HG03571 (cell line): ENCODE results near the gene FNIP2.
"Not testable (repeated sequence)": the region's sequence is repeated elsewhere in the genome, so short reads cannot be mapped to it uniquely, and the experiment has no call there.

Source experiments
- ATAC-seq: cut with Tn5 transposase; IDR thresholded peaks from one replicate; pipeline ENCODE4 v1.9.1; 2021; ENCODE audit not compliant: unreplicated experiment

Gene FNIP2

DNA sequence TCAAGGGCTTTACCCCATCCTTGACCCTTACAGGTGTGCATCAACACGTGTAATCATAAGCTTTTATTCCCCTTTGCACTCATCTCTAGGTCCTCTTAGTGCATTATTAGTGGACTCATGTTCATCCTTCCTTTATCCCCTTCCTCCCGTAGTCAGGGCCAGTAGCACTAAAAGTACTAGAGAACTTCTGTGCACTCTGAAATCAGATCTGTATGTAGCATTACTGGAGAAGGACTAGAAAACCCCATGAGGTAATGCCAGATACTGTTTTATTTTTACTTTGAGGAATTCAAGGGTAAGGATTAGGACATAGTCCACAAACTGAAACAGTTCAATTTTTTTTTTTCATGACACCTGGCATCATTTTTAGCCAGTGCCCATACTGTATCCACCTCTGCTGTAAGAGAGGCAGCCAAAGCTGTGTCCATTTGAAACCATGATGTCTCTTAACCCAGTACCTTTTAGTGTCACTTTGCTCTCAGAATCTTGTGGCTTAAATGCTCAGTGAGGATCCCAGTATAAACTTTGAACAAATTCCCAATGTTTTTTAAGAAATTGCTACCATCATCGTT, 134.7 kb downstream of the FNIP2 start:
- ATAC-seq, result no peak

DNA sequence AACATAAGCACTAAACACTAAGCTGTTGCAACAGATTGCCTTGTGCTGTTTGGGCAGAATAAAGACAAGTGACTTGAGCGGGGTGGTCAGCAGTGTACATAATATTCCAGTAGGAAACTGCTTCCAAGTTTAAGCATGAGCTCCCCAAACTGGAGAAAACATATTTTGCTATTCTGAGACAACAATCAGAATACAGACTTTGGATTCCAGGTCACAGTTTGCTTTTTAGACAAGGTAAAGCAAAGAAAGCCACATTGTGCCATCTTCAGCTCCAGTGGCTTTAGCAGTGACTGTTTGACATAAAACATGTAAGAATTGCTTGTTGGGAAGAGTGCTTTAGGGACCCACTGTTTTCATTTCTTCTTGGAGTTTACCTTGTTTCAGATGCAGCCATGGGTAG, 136.0 kb downstream of the FNIP2 start:
- no peak for ATAC-seq

DNA sequence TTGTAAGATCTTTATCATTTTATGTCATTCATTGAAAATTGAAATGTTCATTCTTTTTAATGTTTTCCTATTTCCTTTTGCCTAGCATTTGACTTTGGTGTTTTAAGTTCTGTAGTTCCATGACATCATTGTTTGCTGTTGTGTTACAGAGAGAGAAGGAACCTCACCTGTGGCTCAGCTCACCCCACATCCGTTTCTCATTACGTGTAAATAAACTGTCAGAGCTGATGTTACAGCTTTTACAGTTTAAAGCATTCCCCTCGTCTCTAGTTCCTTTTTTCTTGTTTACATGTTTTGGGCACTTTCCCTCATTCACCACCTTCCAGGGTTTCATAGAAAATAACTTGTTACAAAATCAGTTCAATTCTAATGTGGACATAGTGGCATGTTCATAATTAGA, 137.2 kb downstream of the FNIP2 start:
- peak; percentile 93 for ATAC-seq

DNA sequence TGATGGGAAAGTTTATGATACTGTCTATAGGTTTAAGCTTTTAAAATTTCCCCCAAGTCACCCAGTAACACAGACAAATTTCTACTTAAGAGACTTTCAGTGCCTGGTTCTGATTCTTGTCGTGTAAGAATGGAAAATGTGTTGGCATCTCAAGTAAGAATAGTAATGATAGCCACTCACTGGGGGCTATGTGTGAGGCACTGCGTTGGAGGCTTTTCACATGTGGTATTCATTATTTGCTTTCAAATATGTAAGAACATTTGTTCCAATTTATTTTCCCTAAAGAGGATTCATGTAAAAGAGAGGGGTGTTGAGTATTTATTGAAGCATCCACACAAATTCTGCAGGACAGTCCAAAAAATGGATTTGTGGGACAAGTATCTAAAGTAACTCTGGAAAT, 143.6 kb downstream of the FNIP2 start:
- ATAC-seq, result no peak

DNA sequence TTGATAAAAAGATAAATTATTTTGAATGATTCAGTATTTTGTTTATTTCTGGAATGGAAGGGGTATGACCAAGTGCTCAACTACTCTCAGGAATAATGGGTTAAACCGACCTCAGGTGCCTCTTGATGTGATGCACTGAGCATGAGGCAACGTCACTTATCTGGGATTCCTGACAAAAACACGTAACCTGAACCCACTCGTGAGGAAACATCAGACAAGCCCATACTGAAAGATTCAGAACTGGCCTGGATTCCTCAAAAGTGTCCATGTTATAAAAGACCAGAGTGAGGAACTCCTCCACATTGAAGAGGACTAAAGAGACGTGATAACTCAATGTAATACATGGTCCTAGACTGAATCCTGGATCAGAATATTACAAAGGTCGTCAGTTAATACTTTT, 144.0 kb downstream of the FNIP2 start:
- ATAC-seq, result no peak

DNA sequence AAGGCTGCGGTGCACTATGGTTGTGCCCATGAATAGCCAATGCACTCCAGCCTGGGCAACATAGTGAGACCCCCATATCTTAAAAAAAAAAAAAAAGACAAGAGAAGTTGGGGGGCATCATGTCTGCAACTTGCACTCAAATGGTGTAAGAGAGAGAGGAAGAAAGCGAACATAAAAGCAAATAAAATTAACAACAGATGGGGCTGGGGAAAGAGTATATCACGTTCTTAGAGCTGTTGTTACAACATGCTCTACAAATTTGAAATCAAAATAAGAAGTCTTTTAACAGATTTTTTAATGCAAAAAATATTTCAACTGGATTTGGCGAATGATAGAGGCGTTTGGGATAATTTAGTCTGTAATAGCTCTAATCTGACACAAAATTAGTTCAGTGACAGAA, 144.9 kb downstream of the FNIP2 start:
- no peak for ATAC-seq

DNA sequence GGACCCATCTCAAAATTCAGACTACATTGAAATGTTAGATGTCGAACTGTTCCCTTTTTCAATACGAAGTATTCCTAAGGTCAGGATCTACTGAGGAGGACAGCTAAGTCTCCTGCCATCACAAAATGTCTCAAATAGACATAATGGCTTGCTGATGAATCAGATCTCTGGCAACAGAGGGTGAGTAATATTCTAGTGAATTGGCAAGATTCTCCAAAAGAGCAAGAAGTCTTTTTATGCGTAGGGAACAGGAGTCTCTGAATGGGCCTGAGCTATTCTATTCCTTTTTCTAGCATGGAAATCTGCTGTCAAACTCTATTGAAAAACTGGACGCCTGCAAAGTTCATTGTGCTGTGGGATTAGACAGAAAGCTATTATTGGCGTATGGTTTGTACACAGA, 145.4 kb downstream of the FNIP2 start:
- ATAC-seq, result no peak

DNA sequence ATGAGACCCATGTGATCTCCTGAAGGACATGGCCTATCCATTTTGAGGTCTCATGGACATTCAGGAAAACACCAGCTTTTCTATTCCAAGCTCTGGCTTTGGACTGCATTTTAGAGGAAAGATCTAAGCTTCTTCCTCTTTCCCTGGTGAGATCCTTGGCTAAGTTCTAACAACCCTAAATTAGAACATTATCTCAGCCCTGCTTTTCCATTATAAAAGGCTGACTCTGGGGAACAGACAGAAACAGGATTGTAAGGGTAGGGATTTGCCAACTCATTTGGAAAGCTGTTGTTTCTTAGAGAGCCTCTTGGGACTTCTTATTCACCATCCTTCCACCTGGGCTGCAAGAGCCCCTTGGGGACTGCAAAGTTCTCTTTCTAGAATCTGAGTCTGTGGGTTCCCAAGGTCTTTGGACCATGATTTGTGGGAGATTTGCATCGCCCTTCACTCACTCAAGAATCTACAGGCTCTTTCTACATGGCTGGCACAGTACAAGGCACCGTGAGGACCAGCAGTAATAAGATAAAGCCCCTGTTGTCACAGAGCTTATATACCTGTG, 146.9 kb downstream of the FNIP2 start:
- ATAC-seq, result no peak

DNA sequence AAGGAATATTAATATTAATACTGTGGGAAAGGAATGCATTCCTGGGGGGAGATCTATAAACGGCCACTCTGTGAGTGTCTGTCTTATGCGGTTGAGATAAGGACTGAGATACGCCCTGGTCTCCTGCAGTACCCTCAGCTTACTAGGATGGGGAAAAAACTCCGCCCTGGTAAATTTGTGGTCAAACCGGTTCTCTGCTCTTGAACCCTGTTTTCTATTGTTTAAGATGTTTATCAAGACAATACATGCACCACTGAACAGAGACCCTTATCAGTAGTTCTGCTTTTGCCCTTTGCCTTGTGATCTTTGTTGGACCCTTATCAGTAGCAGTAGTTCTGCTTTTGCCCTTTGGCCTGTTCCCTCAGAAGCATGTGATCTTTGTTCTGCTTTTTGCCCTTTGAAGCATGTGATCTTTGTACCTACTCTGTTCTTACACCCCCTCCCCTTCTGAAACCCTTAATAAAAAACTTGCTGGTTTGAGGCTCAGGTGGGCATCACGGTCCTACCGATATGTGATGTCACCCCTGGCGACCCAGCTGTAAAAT, 151.7 kb downstream of the FNIP2 start:
- not testable (repeated sequence) for ATAC-seq

DNA sequence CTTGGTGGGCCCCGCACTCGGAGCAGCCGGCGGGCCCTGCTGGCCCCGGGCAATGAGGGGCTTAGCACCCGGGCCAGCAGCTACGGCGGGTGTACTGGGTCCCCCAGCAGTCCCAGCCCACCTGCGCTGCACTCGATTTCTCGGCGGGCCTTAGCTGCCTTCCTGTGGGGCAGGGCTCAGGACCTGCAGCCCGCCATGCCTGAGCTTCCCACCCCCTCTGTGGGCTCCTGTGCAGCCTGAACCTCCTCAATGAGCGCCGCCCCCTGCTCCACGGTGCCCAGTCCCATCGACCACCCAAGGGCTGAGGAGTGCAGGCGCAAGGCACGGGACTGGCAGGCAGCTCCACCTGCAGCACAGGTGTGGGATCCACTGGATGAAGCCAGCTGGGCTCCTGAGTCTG, 158.9 kb downstream of the FNIP2 start:
- ATAC-seq, result not testable (repeated sequence)

DNA sequence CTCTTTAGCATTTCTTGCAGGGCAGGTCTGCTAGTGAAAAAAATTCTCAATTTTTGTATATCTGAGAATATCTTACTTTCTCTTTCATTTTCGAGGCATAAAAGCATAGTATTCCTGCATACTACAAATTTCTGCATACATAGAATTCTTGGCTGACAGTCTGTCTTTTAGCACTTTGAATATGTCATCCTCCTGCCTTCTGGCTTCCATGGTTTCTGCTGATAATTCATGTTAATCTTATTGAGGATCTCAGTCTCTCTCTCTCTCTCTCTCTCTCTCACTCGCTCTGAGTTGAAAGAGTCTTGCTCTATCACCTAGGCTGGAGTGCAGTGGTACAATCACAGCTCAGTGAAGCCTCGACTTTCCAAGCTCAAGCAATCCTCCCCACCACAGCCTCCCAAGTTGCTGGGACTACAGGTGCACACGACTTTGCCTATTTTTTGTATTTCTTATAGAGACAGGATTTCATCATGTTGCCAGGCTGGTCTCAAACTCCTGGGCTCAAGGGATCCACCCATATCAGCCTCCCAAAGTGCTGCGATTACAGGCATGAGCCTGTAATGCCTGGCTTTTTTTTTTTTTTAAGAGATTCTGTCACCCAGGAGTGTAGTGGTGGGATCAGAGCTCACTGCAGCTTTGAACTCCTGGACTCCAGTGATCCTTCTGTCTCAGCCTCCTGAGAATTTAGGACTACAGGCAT, 161.3 kb downstream of the FNIP2 start:
- no peak for ATAC-seq

DNA sequence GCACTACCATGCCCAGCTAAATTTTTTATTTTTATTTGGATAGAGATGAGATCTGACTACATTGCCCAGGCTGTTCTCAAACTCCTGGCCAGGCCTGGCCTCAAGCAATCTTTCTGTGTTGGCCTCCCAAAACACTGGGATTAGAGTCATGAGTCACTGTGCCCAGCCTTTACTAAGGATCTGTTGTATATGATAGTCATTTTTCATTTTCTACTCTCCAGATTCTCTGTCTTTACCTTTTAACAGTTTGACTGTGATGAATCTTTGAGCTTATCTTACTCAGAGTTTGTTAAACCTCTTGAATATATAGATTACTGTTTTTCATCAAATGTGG, 161.8 kb downstream of the FNIP2 start:
- no peak for ATAC-seq

DNA sequence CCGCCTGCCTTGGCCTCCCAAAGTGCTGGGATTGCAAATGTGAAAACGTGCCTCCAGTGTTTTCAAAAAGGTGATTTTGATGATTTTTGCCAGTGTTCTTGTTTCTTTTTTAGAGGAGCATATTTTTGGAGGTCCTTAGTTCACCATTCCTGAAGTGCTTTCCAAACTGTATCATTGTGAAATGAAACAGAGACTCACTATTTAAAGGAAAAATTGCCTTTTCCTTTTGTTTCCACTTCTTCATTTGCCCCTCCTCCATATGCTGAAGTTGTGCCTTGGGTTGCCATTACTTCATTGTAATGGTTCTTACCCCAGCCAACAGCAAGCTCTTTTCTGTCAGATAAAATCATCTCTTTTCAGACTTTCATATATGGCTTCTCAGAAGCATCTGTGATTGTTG, 164.4 kb downstream of the FNIP2 start:
- no peak for ATAC-seq

DNA sequence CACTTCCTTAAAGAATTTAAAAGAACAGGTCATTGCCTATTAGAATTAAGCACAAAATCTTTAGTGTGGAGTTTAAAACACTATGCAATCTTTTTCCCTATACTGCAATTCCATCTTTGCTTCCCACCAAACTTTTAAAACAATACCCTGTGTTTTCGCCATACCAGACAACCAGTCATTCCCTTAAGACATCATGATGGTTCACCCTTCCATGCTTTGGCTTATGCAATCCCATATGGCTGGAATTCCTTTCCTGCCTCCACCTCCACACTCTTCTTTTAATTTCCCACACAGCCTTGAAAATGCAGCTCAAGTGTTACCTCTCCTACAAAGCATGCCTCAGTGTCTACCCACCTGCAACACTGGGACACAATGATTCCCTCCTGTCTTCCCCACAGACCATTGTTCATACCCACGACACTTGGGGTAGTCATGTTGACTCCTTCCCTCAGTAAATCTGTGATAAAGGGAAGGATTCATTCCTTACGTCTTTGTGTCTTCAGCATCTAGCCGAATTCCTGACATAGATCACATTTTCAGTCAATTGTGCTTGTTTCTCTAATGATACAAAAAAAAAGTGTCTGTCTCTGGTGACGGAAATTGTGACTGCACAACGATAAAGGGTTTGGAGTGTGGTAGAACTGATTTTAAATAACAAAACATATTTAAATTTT, 166.3 kb downstream of the FNIP2 start:
- ATAC-seq, result no peak

DNA sequence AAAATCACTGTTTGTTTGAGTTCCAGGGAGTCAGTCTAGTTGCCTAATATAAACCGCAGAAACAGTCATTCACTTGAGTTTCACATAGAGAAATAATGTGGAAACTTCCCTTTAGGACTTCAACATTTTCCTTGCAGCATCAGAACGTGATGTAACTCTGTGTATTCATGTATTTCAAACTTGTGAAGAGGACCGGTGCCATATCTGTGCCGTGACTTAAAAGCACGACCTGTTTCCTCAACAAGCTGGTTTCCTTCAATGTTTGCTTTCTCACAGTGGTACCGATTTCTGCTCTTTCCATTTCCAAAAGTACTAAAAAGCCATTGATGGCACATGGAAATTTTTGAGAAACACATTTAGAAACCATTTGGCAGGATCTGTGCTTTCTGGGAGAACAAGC, 167.4 kb downstream of the FNIP2 start:
- no peak for ATAC-seq

DNA sequence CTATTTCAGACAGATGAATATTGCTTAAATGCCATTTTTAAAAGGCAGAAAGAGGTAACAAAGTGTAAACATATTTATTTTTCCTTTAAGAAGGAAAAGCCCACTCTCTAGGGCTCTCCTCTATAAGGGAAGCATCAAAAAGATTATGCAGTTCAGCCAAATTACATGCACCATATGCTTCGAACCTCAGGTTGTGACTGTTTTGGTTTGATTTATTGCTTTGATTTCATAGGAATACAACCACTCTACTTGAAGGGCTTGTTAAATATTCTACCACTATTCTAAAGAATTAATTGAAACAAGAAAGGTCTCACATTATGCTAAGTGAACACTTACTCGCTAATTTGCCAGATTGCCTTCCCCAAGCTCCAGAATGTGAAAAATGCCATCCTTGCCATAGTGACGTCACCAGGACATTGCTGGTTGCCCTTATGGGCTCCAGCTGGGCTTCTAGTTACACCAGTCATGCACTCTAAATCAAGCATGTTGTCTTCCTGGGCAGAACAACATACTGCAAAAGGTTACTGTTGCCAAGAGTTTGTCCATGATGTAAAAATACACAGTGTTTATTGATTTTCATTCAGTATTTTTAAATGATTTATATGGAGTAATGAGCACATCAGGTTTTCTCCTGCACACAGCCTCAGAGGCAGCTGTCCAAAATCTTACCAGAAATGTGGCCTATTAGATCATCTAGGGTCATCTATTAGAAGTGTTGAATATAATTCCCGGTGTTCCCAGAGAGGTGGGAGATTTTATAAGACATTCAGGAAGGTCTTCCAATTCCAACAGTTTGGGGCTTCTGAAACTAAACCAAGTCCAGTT, 169.6 kb downstream of the FNIP2 start:
- no peak for ATAC-seq

DNA sequence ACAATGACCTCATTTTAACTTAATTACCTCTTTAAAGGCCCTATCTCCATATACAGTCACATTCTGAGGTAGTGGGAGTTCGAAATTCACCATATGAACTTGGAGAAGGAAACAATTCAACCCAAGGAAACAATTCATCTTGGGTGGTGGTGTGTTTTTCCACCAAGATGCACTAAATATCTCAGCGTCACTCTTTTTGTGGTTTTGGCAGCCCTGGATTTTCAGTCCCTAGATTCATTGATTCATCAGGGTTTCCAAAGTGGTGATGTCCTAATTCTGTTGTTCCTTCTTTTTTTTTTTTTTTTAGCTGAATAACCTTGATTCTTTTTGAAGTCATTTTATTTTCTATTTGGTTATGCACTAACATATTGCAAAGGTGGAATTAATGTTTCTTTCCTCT, 171.4 kb downstream of the FNIP2 start:
- ATAC-seq, result no peak

DNA sequence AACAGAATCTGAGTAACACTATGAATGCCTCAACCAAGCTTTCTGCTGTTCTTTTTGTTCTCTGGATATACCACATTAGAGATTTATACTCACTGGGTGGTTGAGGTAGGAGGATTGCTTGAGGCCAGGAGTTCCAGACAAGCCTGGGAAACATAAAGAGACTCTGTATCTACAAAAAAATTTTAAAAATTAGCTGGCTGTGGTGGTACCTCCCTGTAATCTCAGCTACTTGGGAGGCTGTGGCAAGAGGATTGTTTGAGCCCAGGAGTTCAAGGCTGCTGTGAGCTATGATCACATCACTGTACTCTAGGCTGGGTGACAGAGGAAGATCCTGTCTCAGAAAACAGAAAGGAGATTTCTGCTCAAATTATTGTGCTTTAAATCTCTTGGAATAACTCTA, 172.5 kb downstream of the FNIP2 start:
- ATAC-seq, result no peak

DNA sequence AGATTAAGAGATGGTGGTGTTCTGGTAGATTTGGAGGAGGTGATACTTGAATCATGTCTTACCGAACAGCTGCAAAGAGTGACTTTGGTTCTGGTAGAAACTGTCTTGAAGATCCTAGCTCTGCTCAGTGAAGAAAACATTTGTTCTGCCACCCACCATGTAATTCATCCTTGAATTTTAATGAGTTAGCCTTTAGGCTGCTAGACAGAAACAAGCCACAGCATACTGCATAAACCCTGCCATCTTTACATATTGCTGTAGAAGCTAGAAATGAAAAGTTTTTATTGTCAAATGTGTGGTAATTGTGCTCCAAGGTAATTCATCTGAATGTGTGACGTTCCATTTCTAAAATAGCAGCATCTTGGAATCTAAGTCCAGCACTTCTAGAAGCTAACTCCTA, 173.1 kb downstream of the FNIP2 start:
- ATAC-seq, result no peak

DNA sequence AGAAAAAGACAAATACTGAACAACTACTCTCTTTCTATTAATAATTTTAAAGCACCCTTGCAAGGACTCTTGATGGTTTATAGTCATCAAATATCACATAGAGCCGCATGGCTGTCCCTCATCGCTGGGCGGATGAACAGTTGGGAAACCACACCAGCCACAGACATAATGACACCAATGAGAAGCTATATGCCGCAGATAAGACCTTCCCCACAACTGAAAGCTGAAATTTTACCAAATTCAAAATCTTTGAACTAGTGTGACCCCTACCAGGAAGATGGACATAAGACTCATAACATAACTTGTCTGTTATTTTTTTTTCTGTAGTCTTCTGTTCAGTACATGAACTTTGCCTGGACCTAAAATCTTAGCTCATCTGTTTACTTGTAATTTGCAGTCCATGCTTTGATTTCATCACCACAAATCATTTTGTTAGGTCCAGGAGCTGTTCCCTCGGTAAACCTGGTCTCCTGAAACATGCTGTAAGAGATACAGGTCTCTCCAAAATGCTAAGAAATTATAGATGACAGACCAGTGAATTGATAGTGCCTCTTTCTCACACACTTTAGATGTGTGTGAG, 176.8 kb downstream of the FNIP2 start:
- no peak for ATAC-seq

DNA sequence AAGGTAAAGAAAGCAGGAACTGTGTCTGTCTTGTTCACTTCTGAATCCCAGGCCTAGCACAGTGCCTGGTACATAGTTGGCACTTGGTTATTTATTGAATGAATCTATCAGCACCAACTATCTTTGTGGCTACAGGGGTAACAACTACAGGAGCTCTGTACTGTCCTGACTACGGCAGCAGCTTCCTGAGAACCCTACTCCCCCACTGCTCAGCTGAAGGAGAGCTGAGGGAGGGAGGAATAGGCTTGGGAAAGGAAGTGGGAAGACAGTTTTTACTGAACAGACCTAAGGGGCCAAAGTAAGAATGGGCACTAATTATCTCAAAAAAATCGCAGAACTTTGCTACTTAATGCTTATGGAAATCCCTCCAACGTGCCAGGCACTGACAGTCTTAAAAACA, 178.0 kb downstream of the FNIP2 start:
- ATAC-seq, result no peak
